Kidney (tissue), 14 donors: ENCODE results near the gene WWOX. TPM values are rescaled to one million over a fixed set of nuclear protein-coding genes. Genes with fewer than 3 reads are reported as not detected.

Experiments
- DNase-seq, 5 donors: peaks; one replicate each; pipeline ENCODE4 v3.0.0-alpha.2; 2013 to 2020
- FAIRE-seq: peaks from 2 replicates; lab custom pipeline; 2012; peaks lifted over from hg19 to GRCh38; lab: Jason Lieb, UNC
- H3K27ac ChIP-seq, 2 donors: one replicate each; pipeline ENCODE4 v1.7.0; 2013; ENCODE audit warnings: low read depth in 2 of 2, low read length in 2 of 2, inconsistent platforms in 1 of 2
- H3K27me3 ChIP-seq: one replicate; pipeline ENCODE4 v1.7.1; 2013; ENCODE audit warnings: low read length, inconsistent platforms; ENCODE audit not compliant: control insufficient read depth, insufficient read depth
- H3K36me3 ChIP-seq, 3 donors: one replicate each; pipeline versions ENCODE4 v1.7.0 to v1.7.1; 2013; ENCODE audit warnings: low read length in 3 of 3, control low read depth in 1 of 3, inconsistent platforms in 1 of 3; ENCODE audit not compliant: insufficient read depth in 3 of 3, control insufficient read depth in 2 of 3
- H3K4me1 ChIP-seq, 3 donors: one replicate each; pipeline versions ENCODE4 v1.7.0 to v1.7.1; 2013; ENCODE audit warnings: low read length in 3 of 3, inconsistent platforms in 1 of 3, low read depth in 1 of 3; ENCODE audit not compliant: control insufficient read depth in 2 of 3, insufficient read depth in 2 of 3
- H3K4me3 ChIP-seq, 3 donors: one replicate each; pipeline versions ENCODE4 v1.7.0 to v1.8.1; 2013; ENCODE audit warnings: low read length in 3 of 3, control low read depth in 1 of 3, inconsistent platforms in 1 of 3
- H3K9ac ChIP-seq, 3 donors: one replicate each; pipeline versions ENCODE4 v1.7.0 to v1.7.1; 2013; ENCODE audit warnings: low read length in 3 of 3, control low read depth in 1 of 3, inconsistent platforms in 1 of 3
- H3K9me3 ChIP-seq, 3 donors: one replicate each; pipeline versions ENCODE4 v1.7.0 to v1.7.1; 2013; ENCODE audit warnings: low read length in 3 of 3, control low read depth in 1 of 3, inconsistent platforms in 1 of 3; ENCODE audit not compliant: control insufficient read depth in 2 of 3, insufficient read depth in 1 of 3
- CTCF ChIP-seq: IDR thresholded peaks from 3 replicates; pipeline ENCODE4 v1.5.1; 2012; ENCODE audit warnings: mild to moderate bottlenecking, moderate library complexity, borderline replicate concordance; ENCODE audit not compliant: insufficient read depth; ENCODE audit errors: extremely low read depth
- intact Hi-C: fragments of 100-400 bp; cut with DNase I; formaldehyde crosslinking; loops from one replicate; pipeline ENCODE4 v1.11.1; 2022
- polyA plus RNA-seq: library from polyadenylated mRNA; stranded (reverse); fragments of 350-450 nt; fragmentation: Illumina TruSeq; extraction: RNeasy Lipid Tissue Mini Kit (QIAGEN cat#74804); gene quantifications from one replicate; pipeline ENCODE4 v1.2.3, GENCODE V29; 2014; ENCODE audit warnings: low read depth, low replicate concordance; ENCODE audit not compliant: insufficient read depth
- total RNA-seq: library from RNA; stranded (reverse); fragmentation: NEBNext Ultra II Directional; extraction: Animal tissue kit (Norgen Biotek cat#: 25700); gene quantifications from one replicate; pipeline ENCODE4 v1.2.1, GENCODE V29; 2021
- donor health status: control.
- donor health status: control.
- donor health status: control.
- donor health status: control.
- donor health status: control.
- donor health status: DM: yes; HTN: yes; CAD: no.
- donor health status: Normal renal cell carcinoma (clear cell type).

WWOX gene
- total and polyA plus RNA-seq, 2 donors from 2014 or later: 22.5 to 30.3 TPM

DNA sequence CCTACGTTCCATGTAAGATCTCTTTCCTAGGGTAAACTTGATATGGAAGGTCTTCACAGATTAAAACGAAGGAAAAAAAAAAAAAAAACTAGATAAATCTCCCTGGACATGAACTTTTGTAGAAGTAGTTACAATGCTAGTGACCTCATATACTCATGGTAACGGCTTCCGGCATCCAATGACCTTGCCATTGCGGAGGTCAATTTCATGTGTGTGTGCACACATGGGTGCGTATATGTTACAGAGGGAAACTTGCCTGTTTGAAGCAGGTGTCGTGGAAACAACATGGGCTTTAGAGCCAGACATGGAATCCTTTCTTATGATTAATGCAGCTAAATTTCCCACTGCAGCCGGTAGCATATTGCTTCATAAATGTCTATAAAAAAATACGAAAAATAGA lies 1065.6 kb downstream of the WWOX start:
- peak in 3 of 5 donors; percentile 62 to 70 (median 67) for DNase-seq
- Histone ChIP-seq H3K9me3 (peaks cover 1 to 5% (median 4%) of the 10 kb centered on the region in 3 donors), H3K27ac (no peak overlapping the region), H3K9ac (no peak overlapping the region), H3K27me3 (no peaks in the 10 kb centered on the region), H3K36me3 (no peaks in the 10 kb centered on the region), H3K4me3 (no peak overlapping the region), H3K4me1 (peaks cover 5 to 8% (median 7%) of the 10 kb centered on the region in 3 donors)
- TF ChIP-seq CTCF: no peak
- no peak for FAIRE-seq
- intact Hi-C loops: no loop called here

DNA sequence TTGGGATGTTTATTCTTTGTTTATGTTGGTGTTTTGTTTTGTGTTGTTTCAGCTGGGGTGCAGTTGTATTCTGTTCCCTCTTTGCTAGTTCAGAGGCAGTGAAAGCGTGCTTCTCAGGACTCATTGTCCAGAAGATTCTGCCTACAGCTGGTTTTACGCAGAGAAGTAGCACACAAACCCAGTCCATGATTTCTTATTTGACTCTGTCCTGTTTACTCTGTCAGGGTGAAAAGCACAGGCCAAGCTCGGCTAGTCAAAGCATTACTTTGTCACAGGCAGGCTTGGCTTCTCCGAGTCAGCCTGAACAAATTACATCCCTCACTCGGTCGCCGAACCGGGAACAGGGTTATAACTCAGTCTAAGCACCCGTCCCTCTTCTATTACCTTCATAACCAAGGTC lies 1066.1 kb downstream of the WWOX start:
- Histone ChIP-seq H3K27me3 (no peaks in the 10 kb centered on the region), H3K27ac (no peak overlapping the region), H3K4me1 (peaks cover 5 to 8% (median 7%) of the 10 kb centered on the region in 3 donors), H3K9ac (no peak overlapping the region), H3K36me3 (no peaks in the 10 kb centered on the region), H3K4me3 (no peak overlapping the region), H3K9me3 (peaks cover 1 to 5% (median 4%) of the 10 kb centered on the region in 3 donors)
- DNase-seq (peak in 4 of 5 donors; percentile 71 to 89 (median 78)), FAIRE-seq (no peak)
- intact Hi-C loops: no loop called here
- TF ChIP-seq CTCF: no peak

DNA sequence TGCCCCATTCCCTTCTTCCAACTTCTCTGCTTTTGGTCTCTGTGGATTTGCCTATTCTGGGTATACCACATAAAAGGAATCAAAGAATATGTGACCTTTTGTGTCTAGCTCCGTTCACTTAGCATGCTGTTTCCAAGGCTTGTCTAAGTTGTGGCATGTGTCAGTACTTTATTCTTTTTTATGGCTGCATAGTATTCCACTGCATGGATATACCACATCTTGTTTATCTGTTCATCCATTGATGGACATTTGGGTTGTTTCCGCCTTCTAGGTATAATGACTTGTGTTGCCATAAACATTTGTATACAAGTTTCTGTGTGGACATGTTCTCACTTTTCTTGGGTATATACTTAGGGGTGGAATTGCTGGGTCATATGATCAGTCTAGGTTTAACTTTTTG lies 1068.4 kb downstream of the WWOX start:
- peaks cover 1 to 5% (median 4%) of the 10 kb centered on the region in 3 donors for H3K9me3 ChIP-seq
- H3K36me3 ChIP-seq: no peaks in the 10 kb centered on the region
- DNase-seq (no peak), FAIRE-seq (no peak)
- peaks cover 7 to 11% (median 8%) of the 10 kb centered on the region in 3 donors for H3K4me1 ChIP-seq
- no peak for TF ChIP-seq CTCF
- no peaks in the 10 kb centered on the region for H3K27me3 ChIP-seq
- no peak overlapping the region for H3K4me3 ChIP-seq
- intact Hi-C loops: no loop called here
- H3K27ac ChIP-seq: no peak overlapping the region
- H3K9ac ChIP-seq: no peak overlapping the region

- H3K9me3 ChIP-seq: peaks cover 1 to 5% (median 4%) of the 10 kb centered on the region in 3 donors
- H3K27me3 ChIP-seq: no peaks in the 10 kb centered on the region
- H3K4me3 ChIP-seq: no peak overlapping the region
- no peak overlapping the region for H3K27ac ChIP-seq
- TF ChIP-seq CTCF: no peak
- intact Hi-C loops: no loop called here
- no peak for DNase-seq
- FAIRE-seq: no peak
- H3K9ac ChIP-seq: no peak overlapping the region
- peaks cover 7 to 11% (median 8%) of the 10 kb centered on the region in 3 donors for H3K4me1 ChIP-seq
- no peaks in the 10 kb centered on the region for H3K36me3 ChIP-seq
Observed at GRCh38 chr16:79168321-79168720, 1068.9 kb downstream of the WWOX start.
